ENCODE data around the gene NUP188. TPM values are rescaled to one million over a fixed set of nuclear protein-coding genes. Genes with fewer than 3 reads are reported as not detected.

NUP188 gene
- total and polyA plus RNA-seq, 2 of the 13 experiments (the other 11 are each of a cell fraction or from before 2014, with no cell fraction given): 28.0 to 38.5 TPM

- TF ChIP-seq ZNF687 (CRISPR knock-in tag; IDR thresholded peaks at IDR 0.05) (peak; percentile 37; the same call in 1 of the 2 replicates), KDM2A (CRISPR knock-in tag; IDR thresholded peaks at IDR 0.05; ENCODE audit: borderline replicate concordance, low read depth) (peak; percentile 29; the same call in 1 of the 2 replicates), ZSCAN30 (CRISPR knock-in tag; IDR thresholded peaks at IDR 0.05) (peak; percentile 56; the same call in 1 of the 2 replicates), MIXL1 (CRISPR knock-in tag; IDR thresholded peaks at IDR 0.05) (peak; percentile 53; the same call in 1 of the 2 replicates), KDM5B (CRISPR knock-in tag; IDR thresholded peaks at IDR 0.05; ENCODE audit: borderline replicate concordance) (peak; percentile 18; the same call in 1 of the 2 replicates), ZNF263 (CRISPR knock-in tag; IDR thresholded peaks at IDR 0.05) (no peak), ZBTB21 (CRISPR knock-in tag; IDR thresholded peaks at IDR 0.05) (no peak), ETV5 (CRISPR knock-in tag; IDR thresholded peaks at IDR 0.05; ENCODE audit: borderline replicate concordance) (peak; percentile 55; the same call in 1 of the 2 replicates), ZNF816 (CRISPR knock-in tag; IDR thresholded peaks at IDR 0.05; ENCODE audit: borderline replicate concordance) (no peak)
- TF ChIP-seq, protein P1, sequence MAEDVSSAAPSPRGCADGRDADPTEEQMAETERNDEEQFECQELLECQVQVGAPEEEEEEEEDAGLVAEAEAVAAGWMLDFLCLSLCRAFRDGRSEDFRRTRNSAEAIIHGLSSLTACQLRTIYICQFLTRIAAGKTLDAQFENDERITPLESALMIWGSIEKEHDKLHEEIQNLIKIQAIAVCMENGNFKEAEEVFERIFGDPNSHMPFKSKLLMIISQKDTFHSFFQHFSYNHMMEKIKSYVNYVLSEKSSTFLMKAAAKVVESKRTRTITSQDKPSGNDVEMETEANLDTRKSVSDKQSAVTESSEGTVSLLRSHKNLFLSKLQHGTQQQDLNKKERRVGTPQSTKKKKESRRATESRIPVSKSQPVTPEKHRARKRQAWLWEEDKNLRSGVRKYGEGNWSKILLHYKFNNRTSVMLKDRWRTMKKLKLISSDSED (CRISPR knock-in tag; IDR thresholded peaks at IDR 0.05): no peak
Measured at GRCh38 chr9:128927731-128928411, 19.6 kb upstream of the NUP188 start (continued).

All from HepG2 (cell line).